Transverse colon (tissue), 4 donors: ENCODE results near the gene RSBN1. TPM values are rescaled to one million over a fixed set of nuclear protein-coding genes. Genes with fewer than 3 reads are reported as not detected.

Experiments
- DNase-seq: peaks from one replicate; pipeline ENCODE4 v3.0.0-alpha.2; 2019
- H3K27ac ChIP-seq, 4 donors: fragments of 200-600 bp; sonication (generic); 2 replicates each; pipeline ENCODE4 v1.5.1; 2016 to 2018; ENCODE audit warnings: inconsistent platforms in 4 of 4
- H3K27me3 ChIP-seq: fragments of 200-600 bp; sonication (generic); 2 replicates; pipeline ENCODE4 v1.5.1; 2017; ENCODE audit warnings: inconsistent platforms
- H3K36me3 ChIP-seq, 4 donors: fragments of 200-600 bp; sonication (generic); 2 replicates each; pipeline ENCODE4 v1.5.1; 2017 to 2019; ENCODE audit warnings: inconsistent platforms in 4 of 4
- H3K4me1 ChIP-seq, 4 donors: fragments of 200-600 bp; sonication (generic); 2 replicates each; pipeline ENCODE4 v1.5.1; 2017 to 2020; ENCODE audit warnings: inconsistent platforms in 4 of 4
- H3K4me3 ChIP-seq, 4 donors: fragments of 200-600 bp; sonication (generic); 1 replicate in 1 of 4; 2 replicates in 3 of 4; pipeline versions ENCODE4 v1.5.1 to v1.6.1; 2017 to 2019; ENCODE audit warnings: inconsistent platforms in 4 of 4
- H3K9me3 ChIP-seq, 2 donors: fragments of 200-600 bp; sonication (generic); 2 replicates each; pipeline ENCODE4 v1.5.1; 2017 to 2019; ENCODE audit warnings: inconsistent platforms in 2 of 2
- CTCF ChIP-seq, 5 experiments: fragments of 200-600 bp in 3 of 5; fragments of 450-650 bp in 2 of 5; sonication (generic) in 3 of 5; IDR thresholded peaks; 1 replicate in 2 of 5; 2 replicates in 3 of 5; pipeline ENCODE4 v1.5.1; 2016 to 2017; ENCODE audit warnings: antibody characterized with exemption in 5 of 5, inconsistent platforms in 3 of 5, mild to moderate bottlenecking in 2 of 5, moderate library complexity in 1 of 5
- EP300 ChIP-seq: sonication (generic); formaldehyde crosslinking; IDR thresholded peaks from one replicate; pipeline ENCODE4 v1.6.1; 2017; ENCODE audit warnings: antibody characterized with exemption, low read depth
- POLR2A ChIP-seq: fragments of 450-650 bp; IDR thresholded peaks from one replicate; pipeline ENCODE4 v1.6.1; 2016; ENCODE audit warnings: antibody characterized with exemption, mild to moderate bottlenecking, moderate library complexity
- POLR2AphosphoS5 ChIP-seq, 3 donors: sonication (generic); formaldehyde crosslinking; IDR thresholded peaks; one replicate each; pipeline ENCODE4 v1.6.1; 2016; ENCODE audit warnings: antibody characterized with exemption in 3 of 3
- WGBS, 2 donors: methylation state at CpG; one replicate each; pipeline ENCODE4 v1.1.5; 2018; ENCODE audit warnings: low coverage in 1 of 2; 5-methylcytosine and 5-hydroxymethylcytosine counted together
- in situ Hi-C, 4 donors: fragments of 200-750 bp; cut with MboI; loops; one replicate each; pipeline versions ENCODE4 v1.15.0 to v1.15.1; 2017; ENCODE audit warnings: low sequenced_read_pairs in 3 of 4, low pct_ligation_motif_present in 1 of 4, low pct_unique_long_range_greater_than_20kb in 1 of 4
- intact Hi-C: fragments of 100-400 bp; cut with DNase I; formaldehyde crosslinking; loops from one replicate; pipeline ENCODE4 v1.15.1; 2023; ENCODE audit warnings: low total_unique reads
- total RNA-seq, 4 donors: library from RNA; depleted of rRNA; stranded (reverse); fragments of >200 nt; gene quantifications; one replicate each; pipeline ENCODE4 v1.1.0, GENCODE V29; 2016

Gene RSBN1
- total RNA-seq, 4 donors from 2014 or later: 26.6 to 42.7 (median 31.8) TPM

GRCh38 chr1:113744114-113744513 lies 68.2 kb downstream of the RSBN1 start:
- Histone ChIP-seq H3K27me3 (no peaks in the 10 kb centered on the region), H3K4me3 (no peak overlapping the region), H3K36me3 (peaks cover 0 to 2% (median 0%) of the 10 kb centered on the region in 4 donors), H3K4me1 (peaks cover 0 to 19% (median 0%) of the 10 kb centered on the region in 4 donors), H3K9me3 (no peaks in the 10 kb centered on the region), H3K27ac (no peak overlapping the region)
- intact Hi-C loops (no loop called here), in situ Hi-C loops (no loop called here)
- no peak for TF ChIP-seq POLR2A
- no peak for TF ChIP-seq EP300
- TF ChIP-seq CTCF (IDR thresholded peaks at IDR 0.05): no peak
- TF ChIP-seq POLR2AphosphoS5 (IDR thresholded peaks at IDR 0.05): no peak
- WGBS, 2 donors: 93% methylated on average over 1 of the region's 1 CpG; no CpG with 5 or more reads in 1 of the 2 donors
- DNase-seq: no peak

GRCh38 chr1:113742515-113742914 lies 69.8 kb downstream of the RSBN1 start:
- H3K4me1 ChIP-seq: peaks cover 0 to 19% (median 0%) of the 10 kb centered on the region in 4 donors
- TF ChIP-seq EP300 (no peak), POLR2AphosphoS5 (IDR thresholded peaks at IDR 0.05) (no peak), CTCF (IDR thresholded peaks at IDR 0.05) (no peak), POLR2A (no peak)
- no peaks in the 10 kb centered on the region for H3K9me3 ChIP-seq
- no peak for DNase-seq
- no peaks in the 10 kb centered on the region for H3K27me3 ChIP-seq
- in situ Hi-C loops (no loop called here), intact Hi-C loops (no loop called here)
- H3K36me3 ChIP-seq: no peaks in the 10 kb centered on the region
- 93 to 94% methylated on average over 3 to 5 of the region's 5 CpGs for WGBS, 2 donors
- H3K4me3 ChIP-seq: no peak overlapping the region
- no peak overlapping the region for H3K27ac ChIP-seq

GRCh38 chr1:113734357-113735055 lies 77.8 kb downstream of the RSBN1 start:
- in situ Hi-C loops (no loop called here), intact Hi-C loops (no loop called here)
- no peak overlapping the region for H3K27ac ChIP-seq
- H3K4me3 ChIP-seq: no peak overlapping the region
- H3K27me3 ChIP-seq: no peaks in the 10 kb centered on the region
- no peak for TF ChIP-seq EP300
- no peak for TF ChIP-seq CTCF (IDR thresholded peaks at IDR 0.05)
- TF ChIP-seq POLR2AphosphoS5 (IDR thresholded peaks at IDR 0.05): no peak
- H3K4me1 ChIP-seq: no peaks in the 10 kb centered on the region
- peaks cover 0 to 4% (median 0%) of the 10 kb centered on the region in 4 donors for H3K36me3 ChIP-seq
- H3K9me3 ChIP-seq: no peaks in the 10 kb centered on the region
- DNase-seq: no peak
- 81 to 97% methylated on average over 2 of the region's 2 CpGs for WGBS, 2 donors

GRCh38 chr1:113732802-113733201 lies 79.5 kb downstream of the RSBN1 start:
- Histone ChIP-seq H3K9me3 (no peaks in the 10 kb centered on the region), H3K27ac (no peak overlapping the region), H3K4me3 (no peak overlapping the region), H3K4me1 (no peaks in the 10 kb centered on the region), H3K27me3 (no peaks in the 10 kb centered on the region), H3K36me3 (peaks cover 0 to 4% (median 0%) of the 10 kb centered on the region in 4 donors)
- no peak for DNase-seq
- WGBS, 2 donors: 86 to 93% methylated on average over 5 of the region's 5 CpGs
- intact Hi-C loops: no loop called here
- TF ChIP-seq POLR2AphosphoS5 (IDR thresholded peaks at IDR 0.05) (no peak), POLR2A (no peak), EP300 (no peak), CTCF (IDR thresholded peaks at IDR 0.05) (no peak)
- in situ Hi-C loops: no loop called here
